PC-3 (cell line): ENCODE data around the gene C3orf85. TPM values are rescaled to one million over a fixed set of nuclear protein-coding genes. Genes with fewer than 3 reads are reported as not detected.

Experiments
- ATAC-seq: fragments of 200-7000 bp; cut with Tn5 transposase; 2 replicates; pipeline ENCODE4 v1.9.1; 2020; ENCODE audit warnings: mild to moderate bottlenecking, moderate library complexity
- BruUV-seq: library from RNA; stranded (reverse); fragments of 400-500 nt; replicated peaks from 2 replicates; lab custom pipeline; 2021; lab: Mats Ljungman, UMichigan
- CTCF ChIA-PET: fragments of 300-600 bp; sonication (Branson Sonifier 250); formaldehyde crosslinking; loops from one replicate; lab custom pipeline; 2022; ENCODE audit warnings: antibody characterized with exemption; lab: Charles Lee
- POLR2A ChIA-PET: fragments of 300-600 bp; sonication (Branson Sonifier 250); formaldehyde crosslinking; loops from one replicate; lab custom pipeline; 2022; ENCODE audit warnings: antibody characterized with exemption; ENCODE audit not compliant: unreplicated experiment; lab: Charles Lee
- DNase-seq: peaks from one replicate; pipeline ENCODE4 v3.0.0-alpha.2; 2015
- H2AFZ ChIP-seq: fragments of 300-600 bp; sonication (generic); 2 replicates; pipeline ENCODE4 v1.6.0; 2016; ENCODE audit warnings: antibody characterized with exemption, low read length
- H3F3A ChIP-seq: fragments of 300-600 bp; sonication (generic); one replicate; pipeline ENCODE4 v1.6.0; 2017; ENCODE audit warnings: antibody characterized with exemption, low read length, control low read depth, mild to moderate bottlenecking; ENCODE audit not compliant: unreplicated experiment
- H3K27ac ChIP-seq: fragments of 300-600 bp; sonication (generic); 2 replicates; pipeline ENCODE4 v1.5.1; 2016; ENCODE audit warnings: mild to moderate bottlenecking, low read length
- H3K27me3 ChIP-seq: fragments of 300-600 bp; sonication (generic); 2 replicates; pipeline ENCODE4 v1.6.1; 2016; ENCODE audit warnings: low read length, mixed read lengths
- H3K36me3 ChIP-seq: fragments of 300-600 bp; sonication (generic); 2 replicates; pipeline ENCODE4 v1.6.1; 2016; ENCODE audit warnings: low read depth, mixed run types, low read length, mixed read lengths
- H3K4me1 ChIP-seq: fragments of 300-600 bp; sonication (generic); 2 replicates; pipeline ENCODE4 v1.5.1; 2016; ENCODE audit warnings: low read length; ENCODE audit not compliant: insufficient read depth
- H3K4me2 ChIP-seq: fragments of 300-600 bp; sonication (generic); 2 replicates; pipeline ENCODE4 v1.6.0; 2016; ENCODE audit warnings: low read length
- H3K4me3 ChIP-seq: fragments of 300-600 bp; sonication (generic); 2 replicates; pipeline ENCODE4 v1.5.1; 2016; ENCODE audit warnings: mild to moderate bottlenecking, low read length, mixed read lengths
- H3K79me2 ChIP-seq: fragments of 300-600 bp; sonication (generic); 2 replicates; pipeline ENCODE4 v1.6.1; 2017; ENCODE audit warnings: low read length, mixed read lengths
- H3K9ac ChIP-seq: fragments of 300-600 bp; sonication (generic); 2 replicates; pipeline ENCODE4 v1.6.0; 2016; ENCODE audit warnings: mild to moderate bottlenecking, low read length
- H3K9me2 ChIP-seq: fragments of 300-600 bp; sonication (generic); replicated peaks from 2 replicates; pipeline ENCODE4 v1.6.1; 2016; ENCODE audit warnings: mixed run types, low read length, mixed read lengths
- H3K9me3 ChIP-seq: fragments of 300-600 bp; sonication (generic); 2 replicates; pipeline ENCODE4 v1.6.1; 2016; ENCODE audit warnings: low read length, mixed read lengths
- H4K20me1 ChIP-seq: fragments of 300-600 bp; sonication (generic); 2 replicates; pipeline ENCODE4 v1.6.1; 2016; ENCODE audit warnings: low read length, mixed read lengths
- CTCF ChIP-seq: fragments of 300-600 bp; sonication (generic); conservative IDR thresholded peaks from 2 replicates; pipeline ENCODE4 v1.5.1; 2017; ENCODE audit warnings: antibody characterized with exemption, low read depth, mild to moderate bottlenecking, low read length
- EZH2 ChIP-seq: fragments of 300-600 bp; sonication (generic); IDR thresholded peaks from one replicate; pipeline ENCODE4 v1.6.1; 2017; ENCODE audit warnings: antibody characterized with exemption, mild to moderate bottlenecking, low read length; ENCODE audit not compliant: unreplicated experiment
- EZH2phosphoT487 ChIP-seq: fragments of 300-600 bp; sonication (generic); IDR thresholded peaks from 2 replicates; pipeline ENCODE4 v1.6.1; 2018; ENCODE audit warnings: mild to moderate bottlenecking, antibody characterized with exemption, low read length, borderline replicate concordance
- intact Hi-C: fragments of 100-400 bp; cut with micrococcal nuclease; formaldehyde crosslinking; loops from 2 replicates; pipeline ENCODE4 v1.9.0; 2023
- total RNA-seq: library from RNA; depleted of rRNA; stranded (reverse); fragments of >200 nt; gene quantifications from 2 replicates; pipeline ENCODE4 v1.2.3, GENCODE V29; 2014

The C3orf85 gene
- total RNA-seq, 1 experiment from 2014 or later, result not detected

GRCh38 chr3:109187390-109187789, 50.9 kb downstream of the C3orf85 start:
- no peak overlapping the region for H3K4me2 ChIP-seq
- H3K36me3 ChIP-seq, result no peaks in the 10 kb centered on the region
- H3F3A ChIP-seq, result no peaks in the 10 kb centered on the region
- no peak overlapping the region for H3K9ac ChIP-seq
- no peak overlapping the region for H3K4me3 ChIP-seq
- H3K4me1 ChIP-seq, result no peaks in the 10 kb centered on the region
- POLR2A ChIA-PET, result no interaction called here
- no TSS peak for BruUV-seq
- DNase-seq, result no peak
- CTCF ChIA-PET, result no interaction called here
- intact Hi-C loops, result no loop called here
- H2AFZ ChIP-seq, result no peak overlapping the region
- TF ChIP-seq EZH2phosphoT487, result no peak
- TF ChIP-seq EZH2, result no peak
- TF ChIP-seq CTCF, result no peak
- no peaks in the 10 kb centered on the region for H3K79me2 ChIP-seq
- no peaks in the 10 kb centered on the region for H3K9me3 ChIP-seq
- no peaks in the 10 kb centered on the region for H3K9me2 ChIP-seq
- H4K20me1 ChIP-seq, result no peaks in the 10 kb centered on the region
- H3K27ac ChIP-seq, result no peak overlapping the region
- ATAC-seq, result no peak
- H3K27me3 ChIP-seq, result no peaks in the 10 kb centered on the region; the same call in 1 of the 2 replicates

- Histone ChIP-seq H3F3A (no peaks in the 10 kb centered on the region), H3K36me3 (no peaks in the 10 kb centered on the region)
Observed at GRCh38 chr3:109188741-109189140, 52.2 kb downstream of the C3orf85 start.

More at GRCh38 chr3:109188741-109189140, 52.2 kb downstream of the C3orf85 start:
- H3K9me2 ChIP-seq, result no peaks in the 10 kb centered on the region
- no peak overlapping the region for H2AFZ ChIP-seq
- DNase-seq (no peak), ATAC-seq (no peak)
- H3K79me2 ChIP-seq, result no peaks in the 10 kb centered on the region
- no peaks in the 10 kb centered on the region; the same call in 1 of the 2 replicates for H3K27me3 ChIP-seq
- CTCF ChIA-PET, result interaction anchor here (0.6 kb wide), 1 partner anchor 1200 kb away, joined by 3 read pairs; no protein-coding TSS in a partner anchor
- no TSS peak for BruUV-seq
- H3K4me1 ChIP-seq, result no peaks in the 10 kb centered on the region
- H3K4me3 ChIP-seq, result no peak overlapping the region
- H3K9me3 ChIP-seq, result no peaks in the 10 kb centered on the region
- H3K27ac ChIP-seq, result no peak overlapping the region
- no peaks in the 10 kb centered on the region for H4K20me1 ChIP-seq
- TF ChIP-seq EZH2 (no peak), CTCF (no peak), EZH2phosphoT487 (no peak)
- POLR2A ChIA-PET, result no interaction called here
- no peak overlapping the region for H3K4me2 ChIP-seq
- intact Hi-C loops, result no loop called here
- no peak overlapping the region for H3K9ac ChIP-seq
